Measurements from ENCODE around the gene COPE.
"Not testable (repeated sequence)": the region's sequence is repeated elsewhere in the genome, so short reads cannot be mapped to it uniquely, and the experiment has no call there.

COPE gene

GRCh38 chr19:18922228-18922985 is 3.2 kb upstream of the COPE start:
- Histone ChIP-seq H3K27ac (ENCODE audit: insufficient read depth, low read depth, low read length, poor library complexity, severe bottlenecking) (no peak overlapping the region), H3K27me3 (ENCODE audit: control insufficient read depth, insufficient read depth, low read length, poor library complexity, severe bottlenecking) (no peaks in the 10 kb centered on the region), H3K9me3 (ENCODE audit: control insufficient read depth, low read length) (no peaks in the 10 kb centered on the region), H3K36me3 (ENCODE audit: control insufficient read depth, insufficient read depth, low read length) (peaks cover 10% of the 10 kb centered on the region), H3K4me1 (ENCODE audit: control insufficient read depth, insufficient read depth, low read length) (peaks cover 5% of the 10 kb centered on the region), H3K4me3 (ENCODE audit: insufficient read depth, low read depth, low read length) (no peak overlapping the region)
- WGBS, 2 experiments = 92% methylated on average over 29 of the region's 29 CpGs

- Histone ChIP-seq H3K4me1 (ENCODE audit: control insufficient read depth, insufficient read depth, low read length) (peaks cover 5% of the 10 kb centered on the region), H3K27ac (ENCODE audit: insufficient read depth, low read depth, low read length, poor library complexity, severe bottlenecking) (no peak overlapping the region), H3K4me3 (ENCODE audit: insufficient read depth, low read depth, low read length) (no peak overlapping the region), H3K9me3 (ENCODE audit: control insufficient read depth, low read length) (no peaks in the 10 kb centered on the region), H3K36me3 (ENCODE audit: control insufficient read depth, insufficient read depth, low read length) (peaks cover 10% of the 10 kb centered on the region), H3K27me3 (ENCODE audit: control insufficient read depth, insufficient read depth, low read length, poor library complexity, severe bottlenecking) (no peaks in the 10 kb centered on the region)
- WGBS, 2 experiments = 95 to 96% methylated on average over 17 of the region's 17 CpGs
Observed at GRCh38 chr19:18921593-18921992, 2.4 kb upstream of the COPE start.

DNA sequence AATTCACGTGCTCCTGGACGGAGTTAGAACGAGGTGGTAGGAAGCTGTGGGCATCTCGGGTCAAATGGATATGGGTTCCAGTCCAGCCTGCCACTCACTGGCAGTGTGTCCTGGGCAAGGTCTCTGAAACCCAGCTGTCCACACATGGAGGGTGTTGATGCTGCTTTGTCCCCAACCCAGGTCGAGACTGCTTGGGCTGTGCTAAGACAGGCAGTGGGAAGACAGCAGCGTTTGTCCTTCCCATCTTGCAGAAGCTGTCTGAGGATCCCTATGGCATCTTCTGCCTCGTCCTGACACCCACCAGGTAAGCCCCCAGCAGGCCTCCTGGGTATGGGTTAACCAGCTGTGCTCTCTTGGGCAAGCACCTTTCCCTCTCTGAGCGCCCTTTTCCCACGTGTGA is 1.2 kb upstream of the COPE start:
- no peaks in the 10 kb centered on the region for H3K27me3 ChIP-seq (ENCODE audit: control insufficient read depth, insufficient read depth, low read length, poor library complexity, severe bottlenecking)
- 81% methylated on average over 9 of the region's 9 CpGs for WGBS, 2 experiments
- H3K36me3 ChIP-seq (ENCODE audit: control insufficient read depth, insufficient read depth, low read length) = peaks cover 3% of the 10 kb centered on the region
- H3K4me3 ChIP-seq (ENCODE audit: insufficient read depth, low read depth, low read length) = peak overlapping the region; percentile 100
- no peaks in the 10 kb centered on the region for H3K9me3 ChIP-seq (ENCODE audit: control insufficient read depth, low read length)
- H3K27ac ChIP-seq (ENCODE audit: insufficient read depth, low read depth, low read length, poor library complexity, severe bottlenecking) = no peak overlapping the region
- H3K4me1 ChIP-seq (ENCODE audit: control insufficient read depth, insufficient read depth, low read length) = peaks cover 5% of the 10 kb centered on the region

DNA sequence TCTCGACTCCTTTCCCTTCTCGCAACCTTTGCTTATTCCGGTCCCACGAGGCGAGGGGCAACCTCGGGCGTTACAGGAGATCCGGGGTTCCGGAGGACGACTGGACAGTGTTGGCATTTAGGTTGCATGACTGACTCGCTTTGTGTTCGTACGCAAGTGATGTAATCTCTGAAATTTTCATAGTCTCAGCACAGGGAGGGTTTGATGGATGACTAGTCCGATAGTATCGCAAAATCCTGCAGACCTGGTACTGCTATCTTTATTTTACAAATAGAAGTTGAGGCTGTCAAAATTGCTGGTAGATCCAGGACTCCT is 670 bp upstream of the COPE start:
- H3K4me1 ChIP-seq (ENCODE audit: control insufficient read depth, insufficient read depth, low read length) = peaks cover 5% of the 10 kb centered on the region
- H3K27me3 ChIP-seq (ENCODE audit: control insufficient read depth, insufficient read depth, low read length, poor library complexity, severe bottlenecking) = no peaks in the 10 kb centered on the region
- H3K9me3 ChIP-seq (ENCODE audit: control insufficient read depth, low read length) = no peaks in the 10 kb centered on the region
- peak overlapping the region; percentile 100 for H3K4me3 ChIP-seq (ENCODE audit: insufficient read depth, low read depth, low read length)
- H3K36me3 ChIP-seq (ENCODE audit: control insufficient read depth, insufficient read depth, low read length) = peaks cover 3% of the 10 kb centered on the region
- 3 to 4% methylated on average over 15 of the region's 15 CpGs for WGBS, 2 experiments
- H3K27ac ChIP-seq (ENCODE audit: insufficient read depth, low read depth, low read length, poor library complexity, severe bottlenecking) = no peak overlapping the region

- H3K9me3 ChIP-seq (ENCODE audit: control insufficient read depth, low read length); H3K27ac ChIP-seq (ENCODE audit: insufficient read depth, low read depth, low read length, poor library complexity, severe bottlenecking); H3K36me3 ChIP-seq (ENCODE audit: control insufficient read depth, insufficient read depth, low read length); H3K4me3 ChIP-seq (ENCODE audit: insufficient read depth, low read depth, low read length); H3K27me3 ChIP-seq (ENCODE audit: control insufficient read depth, insufficient read depth, low read length, poor library complexity, severe bottlenecking); H3K4me1 ChIP-seq (ENCODE audit: control insufficient read depth, insufficient read depth, low read length): not testable (repeated sequence)
- WGBS, 2 experiments = 95 to 96% methylated on average over 9 of the region's 9 CpGs
Observed at GRCh38 chr19:18917593-18917992, 1.6 kb downstream of the COPE start.

DNA sequence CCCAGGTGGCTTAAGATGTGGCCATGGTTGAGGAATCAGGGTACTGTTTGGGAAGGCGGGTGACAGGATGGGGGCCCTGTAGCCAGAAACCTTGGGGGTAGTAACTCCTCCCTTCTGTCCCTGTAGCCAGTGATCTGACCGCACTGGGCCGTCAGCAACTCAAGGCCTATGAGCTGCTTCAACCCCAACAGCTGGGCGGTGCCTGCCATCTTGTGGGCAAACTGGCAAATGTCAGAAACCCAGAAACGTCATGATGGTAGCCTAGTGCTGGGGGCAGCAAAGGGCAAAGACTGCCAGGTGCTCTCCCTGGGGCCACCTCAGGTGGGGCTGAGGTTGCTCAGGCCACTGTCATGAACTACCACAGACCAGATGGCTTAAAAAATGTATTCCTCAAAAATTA is 3.5 kb downstream of the COPE start:
- no peaks in the 10 kb centered on the region for H3K9me3 ChIP-seq (ENCODE audit: control insufficient read depth, low read length)
- no peaks in the 10 kb centered on the region for H3K27me3 ChIP-seq (ENCODE audit: control insufficient read depth, insufficient read depth, low read length, poor library complexity, severe bottlenecking)
- no peak overlapping the region for H3K4me3 ChIP-seq (ENCODE audit: insufficient read depth, low read depth, low read length)
- 71 to 75% methylated on average over 5 of the region's 5 CpGs for WGBS, 2 experiments
- no peak overlapping the region for H3K27ac ChIP-seq (ENCODE audit: insufficient read depth, low read depth, low read length, poor library complexity, severe bottlenecking)
- H3K4me1 ChIP-seq (ENCODE audit: control insufficient read depth, insufficient read depth, low read length) = peaks cover 5% of the 10 kb centered on the region
- peaks cover 8% of the 10 kb centered on the region for H3K36me3 ChIP-seq (ENCODE audit: control insufficient read depth, insufficient read depth, low read length)

DNA sequence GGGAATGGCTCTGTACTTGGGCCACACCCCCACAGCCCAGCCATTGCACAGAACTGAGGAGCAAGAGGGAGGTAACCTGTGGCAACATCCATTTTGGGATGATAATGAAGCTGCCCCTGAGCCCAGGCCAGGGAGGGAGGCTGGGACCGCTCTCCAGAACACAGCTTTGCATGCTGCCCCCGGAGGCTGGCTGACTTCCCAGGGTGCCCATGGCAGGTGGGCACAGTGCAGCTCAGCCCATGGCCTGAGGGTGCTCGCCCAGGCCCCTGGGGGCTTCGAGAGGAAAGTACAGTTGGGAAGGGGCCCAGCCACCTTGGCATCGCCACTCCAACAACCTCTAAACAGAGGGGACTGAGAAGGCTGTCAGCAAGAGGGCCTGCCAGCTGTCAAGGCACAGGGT is 5.7 kb downstream of the COPE start:
- no peak overlapping the region for H3K4me3 ChIP-seq (ENCODE audit: insufficient read depth, low read depth, low read length)
- H3K36me3 ChIP-seq (ENCODE audit: control insufficient read depth, insufficient read depth, low read length) = peaks cover 8% of the 10 kb centered on the region
- no peaks in the 10 kb centered on the region for H3K9me3 ChIP-seq (ENCODE audit: control insufficient read depth, low read length)
- no peak overlapping the region for H3K27ac ChIP-seq (ENCODE audit: insufficient read depth, low read depth, low read length, poor library complexity, severe bottlenecking)
- no peaks in the 10 kb centered on the region for H3K27me3 ChIP-seq (ENCODE audit: control insufficient read depth, insufficient read depth, low read length, poor library complexity, severe bottlenecking)
- 93% methylated on average over 5 of the region's 5 CpGs for WGBS, 2 experiments
- H3K4me1 ChIP-seq (ENCODE audit: control insufficient read depth, insufficient read depth, low read length) = no peaks in the 10 kb centered on the region

DNA sequence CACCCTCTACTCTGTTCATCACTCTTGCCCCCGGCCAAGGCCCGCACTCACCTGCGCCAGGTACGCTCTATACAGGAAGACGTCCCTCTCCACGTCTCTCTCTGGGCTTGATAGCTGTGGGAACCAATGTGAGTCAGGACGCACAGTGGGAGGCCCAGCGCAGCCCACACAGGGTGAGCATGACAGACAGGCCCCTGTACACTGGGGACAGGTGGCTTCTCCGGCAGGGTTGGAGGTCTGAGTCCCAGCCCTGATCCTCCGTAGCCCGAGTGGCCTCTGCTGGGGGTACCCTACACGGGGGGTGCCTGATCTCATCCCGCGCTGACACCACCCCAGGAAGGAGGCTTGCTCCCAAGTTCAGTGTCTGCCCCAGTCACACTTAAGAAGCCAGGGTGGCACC is 6.3 kb downstream of the COPE start:
- no peak overlapping the region for H3K4me3 ChIP-seq (ENCODE audit: insufficient read depth, low read depth, low read length)
- no peaks in the 10 kb centered on the region for H3K9me3 ChIP-seq (ENCODE audit: control insufficient read depth, low read length)
- WGBS, 2 experiments = 95 to 96% methylated on average over 14 of the region's 14 CpGs
- H3K27ac ChIP-seq (ENCODE audit: insufficient read depth, low read depth, low read length, poor library complexity, severe bottlenecking) = no peak overlapping the region
- no peaks in the 10 kb centered on the region for H3K27me3 ChIP-seq (ENCODE audit: control insufficient read depth, insufficient read depth, low read length, poor library complexity, severe bottlenecking)
- H3K4me1 ChIP-seq (ENCODE audit: control insufficient read depth, insufficient read depth, low read length) = no peaks in the 10 kb centered on the region
- peaks cover 8% of the 10 kb centered on the region for H3K36me3 ChIP-seq (ENCODE audit: control insufficient read depth, insufficient read depth, low read length)

GRCh38 chr19:18910801-18911436 is 8.3 kb downstream of the COPE start:
- Histone ChIP-seq H3K4me1 (ENCODE audit: control insufficient read depth, insufficient read depth, low read length) (no peaks in the 10 kb centered on the region), H3K27ac (ENCODE audit: insufficient read depth, low read depth, low read length, poor library complexity, severe bottlenecking) (no peak overlapping the region), H3K27me3 (ENCODE audit: control insufficient read depth, insufficient read depth, low read length, poor library complexity, severe bottlenecking) (no peaks in the 10 kb centered on the region), H3K9me3 (ENCODE audit: control insufficient read depth, low read length) (no peaks in the 10 kb centered on the region), H3K36me3 (ENCODE audit: control insufficient read depth, insufficient read depth, low read length) (peaks cover 8% of the 10 kb centered on the region), H3K4me3 (ENCODE audit: insufficient read depth, low read depth, low read length) (no peak overlapping the region)
- WGBS, 2 experiments = 96 to 97% methylated on average over 19 of the region's 19 CpGs

DNA sequence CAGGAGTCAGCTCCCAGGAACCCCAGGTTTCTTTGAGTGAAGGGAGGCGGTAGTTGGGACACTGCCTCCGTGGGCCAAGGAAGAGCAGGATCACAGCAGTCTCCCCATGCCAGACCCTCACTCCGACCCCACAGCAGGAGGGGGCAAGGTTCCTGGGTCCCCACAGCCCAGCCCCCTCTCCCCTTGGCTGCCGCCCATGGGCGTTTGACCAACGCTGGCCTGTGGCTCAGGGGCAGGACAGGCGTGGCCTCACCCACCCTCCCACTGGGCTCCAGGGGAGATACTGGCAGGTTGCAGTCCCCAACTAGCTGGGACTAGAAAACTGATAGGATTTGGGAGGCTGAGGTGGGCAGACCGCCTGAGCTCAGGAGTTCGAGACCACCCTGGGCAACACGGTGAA is 9.2 kb downstream of the COPE start:
- Histone ChIP-seq H3K27me3 (ENCODE audit: control insufficient read depth, insufficient read depth, low read length, poor library complexity, severe bottlenecking) (no peaks in the 10 kb centered on the region), H3K9me3 (ENCODE audit: control insufficient read depth, low read length) (no peaks in the 10 kb centered on the region), H3K4me3 (ENCODE audit: insufficient read depth, low read depth, low read length) (no peak overlapping the region), H3K36me3 (ENCODE audit: control insufficient read depth, insufficient read depth, low read length) (peaks cover 8% of the 10 kb centered on the region), H3K27ac (ENCODE audit: insufficient read depth, low read depth, low read length, poor library complexity, severe bottlenecking) (no peak overlapping the region), H3K4me1 (ENCODE audit: control insufficient read depth, insufficient read depth, low read length) (no peaks in the 10 kb centered on the region)
- 90 to 91% methylated on average over 10 of the region's 10 CpGs for WGBS, 2 experiments
